ENCODE data around the gene FRS2.

The FRS2 gene

GRCh38 chr12:69546693-69547438 lies 76.7 kb downstream of the FRS2 start:
- FAIRE-seq (no peak), DNase-seq (ENCODE audit: insufficient read length) (no peak)
- TF ChIP-seq POLR2AphosphoS5 (IDR thresholded peaks at IDR 0.05; ENCODE audit: low read depth, low read length), result no peak

- FAIRE-seq, result no peak
- no peak for DNase-seq (ENCODE audit: insufficient read length)
- no peak for TF ChIP-seq POLR2A (IDR thresholded peaks at IDR 0.05; ENCODE audit: low read depth, low read length)
- TF ChIP-seq POLR2AphosphoS5 (IDR thresholded peaks at IDR 0.05; ENCODE audit: low read depth, low read length), result no peak
- no peak for TF ChIP-seq TAF1 (IDR thresholded peaks at IDR 0.05; ENCODE audit: borderline replicate concordance, low read depth, low read length)
Measured at GRCh38 chr12:69548687-69549086, 78.5 kb downstream of the FRS2 start.

- TF ChIP-seq TAF1 (IDR thresholded peaks at IDR 0.05; ENCODE audit: borderline replicate concordance, low read depth, low read length) (no peak), POLR2A (IDR thresholded peaks at IDR 0.05; ENCODE audit: low read depth, low read length) (no peak), POLR2AphosphoS5 (IDR thresholded peaks at IDR 0.05; ENCODE audit: low read depth, low read length) (no peak)
- DNase-seq (ENCODE audit: insufficient read length), result no peak
- no peak for FAIRE-seq
Measured at GRCh38 chr12:69550569-69551350, 80.6 kb downstream of the FRS2 start.

GRCh38 chr12:69553628-69554248 lies 83.5 kb downstream of the FRS2 start:
- no peak for TF ChIP-seq TAF1 (IDR thresholded peaks at IDR 0.05; ENCODE audit: borderline replicate concordance, low read depth, low read length)
- TF ChIP-seq POLR2AphosphoS5 (IDR thresholded peaks at IDR 0.05; ENCODE audit: low read depth, low read length), result no peak
- no peak for TF ChIP-seq POLR2A (IDR thresholded peaks at IDR 0.05; ENCODE audit: low read depth, low read length)
- FAIRE-seq, result no peak
- DNase-seq (ENCODE audit: insufficient read length), result no peak

DNA sequence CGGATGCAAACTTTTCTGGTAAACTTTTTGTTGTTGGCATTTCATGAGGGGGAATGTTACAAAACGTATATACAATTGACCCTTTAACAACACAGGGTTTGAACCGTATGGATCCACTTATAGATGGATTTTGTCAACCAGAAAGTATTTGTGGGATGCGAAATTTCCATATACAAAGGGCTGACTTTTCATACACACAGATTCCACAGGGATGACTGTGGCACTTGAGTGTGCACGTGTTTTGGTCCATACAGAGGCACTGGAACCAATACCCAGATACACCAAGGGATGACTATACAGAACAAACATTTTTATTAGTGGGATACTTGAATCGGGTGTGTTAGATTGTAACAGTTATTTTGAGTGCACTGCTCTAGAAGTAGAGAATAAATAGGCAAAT lies 85.3 kb downstream of the FRS2 start:
- FAIRE-seq (no peak), DNase-seq (ENCODE audit: insufficient read length) (no peak)
- TF ChIP-seq TAF1 (IDR thresholded peaks at IDR 0.05; ENCODE audit: borderline replicate concordance, low read depth, low read length) (no peak), POLR2AphosphoS5 (IDR thresholded peaks at IDR 0.05; ENCODE audit: low read depth, low read length) (no peak), POLR2A (IDR thresholded peaks at IDR 0.05; ENCODE audit: low read depth, low read length) (no peak)

- FAIRE-seq, result no peak
- TF ChIP-seq TAF1 (IDR thresholded peaks at IDR 0.05; ENCODE audit: borderline replicate concordance, low read depth, low read length), result no peak
- no peak for DNase-seq (ENCODE audit: insufficient read length)
Measured at GRCh38 chr12:69556383-69556782, 86.2 kb downstream of the FRS2 start.

DNA sequence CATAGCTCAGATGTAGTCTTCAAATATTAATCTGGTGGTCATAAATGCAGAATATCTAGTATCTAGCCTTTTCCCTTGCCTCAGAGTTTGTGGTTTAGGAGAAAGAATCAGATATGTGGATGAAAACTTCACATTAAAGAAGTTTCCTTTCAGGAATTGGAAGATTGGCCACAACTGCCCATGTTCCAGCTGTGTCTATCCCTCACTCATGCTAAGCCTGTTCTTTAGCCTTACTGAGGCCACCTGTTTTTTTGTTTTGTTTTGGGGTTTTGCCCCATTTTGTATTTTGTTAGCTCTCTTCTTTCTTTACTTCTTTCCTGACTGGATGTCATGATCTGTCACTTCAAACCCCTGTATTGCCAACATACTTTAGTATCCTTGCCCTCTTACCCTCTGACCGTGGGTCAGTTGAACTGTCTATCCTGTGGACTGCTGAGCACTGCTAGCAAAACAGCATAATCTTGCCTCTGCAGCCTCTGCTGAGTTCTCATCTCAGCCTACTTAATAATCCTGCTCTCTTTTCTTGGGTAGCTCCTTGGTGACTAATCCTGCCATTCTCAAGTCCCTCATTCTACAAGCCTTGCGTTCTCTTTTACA lies 93.1 kb downstream of the FRS2 start:
- TF ChIP-seq POLR2A (IDR thresholded peaks at IDR 0.05; ENCODE audit: low read depth, low read length) (no peak), TAF1 (IDR thresholded peaks at IDR 0.05; ENCODE audit: borderline replicate concordance, low read depth, low read length) (no peak), POLR2AphosphoS5 (IDR thresholded peaks at IDR 0.05; ENCODE audit: low read depth, low read length) (no peak)
- FAIRE-seq (no peak), DNase-seq (ENCODE audit: insufficient read length) (no peak)

GRCh38 chr12:69566603-69567002 lies 96.4 kb downstream of the FRS2 start:
- TF ChIP-seq TAF1 (IDR thresholded peaks at IDR 0.05; ENCODE audit: borderline replicate concordance, low read depth, low read length) (no peak), POLR2AphosphoS5 (IDR thresholded peaks at IDR 0.05; ENCODE audit: low read depth, low read length) (no peak)
- DNase-seq (ENCODE audit: insufficient read length) (no peak), FAIRE-seq (no peak)

- no peak for FAIRE-seq
- TF ChIP-seq POLR2AphosphoS5 (IDR thresholded peaks at IDR 0.05; ENCODE audit: low read depth, low read length) (no peak), TAF1 (IDR thresholded peaks at IDR 0.05; ENCODE audit: borderline replicate concordance, low read depth, low read length) (no peak), POLR2A (IDR thresholded peaks at IDR 0.05; ENCODE audit: low read depth, low read length) (no peak)
- no peak for DNase-seq (ENCODE audit: insufficient read length)
Measured at GRCh38 chr12:69569236-69569635, 99.0 kb downstream of the FRS2 start.

DNA sequence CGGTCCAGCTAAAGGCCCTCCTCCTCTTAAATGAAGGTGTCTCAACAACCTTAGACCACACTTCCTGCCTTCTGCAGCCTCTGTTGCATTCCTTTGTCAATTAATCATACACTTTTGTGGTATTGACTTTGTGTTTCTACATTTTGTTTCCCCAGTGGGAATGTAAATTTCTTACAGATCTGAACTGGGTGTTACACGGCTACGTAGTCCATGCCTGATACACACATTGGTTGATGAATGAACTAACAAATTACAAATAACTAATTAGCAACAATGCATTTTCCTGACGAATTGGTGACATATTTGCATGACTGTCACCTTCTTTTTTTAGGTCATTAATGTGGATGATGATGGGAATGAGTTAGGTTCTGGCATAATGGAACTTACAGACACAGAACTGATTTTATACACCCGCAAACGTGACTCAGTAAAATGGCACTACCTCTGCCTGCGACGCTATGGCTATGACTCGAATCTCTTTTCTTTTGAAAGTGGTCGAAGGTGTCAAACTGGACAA lies 99.9 kb downstream of the FRS2 start:
- TF ChIP-seq TAF1 (IDR thresholded peaks at IDR 0.05; ENCODE audit: borderline replicate concordance, low read depth, low read length), result no peak
- no peak for TF ChIP-seq POLR2A (IDR thresholded peaks at IDR 0.05; ENCODE audit: low read depth, low read length)
- TF ChIP-seq POLR2AphosphoS5 (IDR thresholded peaks at IDR 0.05; ENCODE audit: low read depth, low read length), result no peak
- no peak for FAIRE-seq
- DNase-seq (ENCODE audit: insufficient read length), result no peak

DNA sequence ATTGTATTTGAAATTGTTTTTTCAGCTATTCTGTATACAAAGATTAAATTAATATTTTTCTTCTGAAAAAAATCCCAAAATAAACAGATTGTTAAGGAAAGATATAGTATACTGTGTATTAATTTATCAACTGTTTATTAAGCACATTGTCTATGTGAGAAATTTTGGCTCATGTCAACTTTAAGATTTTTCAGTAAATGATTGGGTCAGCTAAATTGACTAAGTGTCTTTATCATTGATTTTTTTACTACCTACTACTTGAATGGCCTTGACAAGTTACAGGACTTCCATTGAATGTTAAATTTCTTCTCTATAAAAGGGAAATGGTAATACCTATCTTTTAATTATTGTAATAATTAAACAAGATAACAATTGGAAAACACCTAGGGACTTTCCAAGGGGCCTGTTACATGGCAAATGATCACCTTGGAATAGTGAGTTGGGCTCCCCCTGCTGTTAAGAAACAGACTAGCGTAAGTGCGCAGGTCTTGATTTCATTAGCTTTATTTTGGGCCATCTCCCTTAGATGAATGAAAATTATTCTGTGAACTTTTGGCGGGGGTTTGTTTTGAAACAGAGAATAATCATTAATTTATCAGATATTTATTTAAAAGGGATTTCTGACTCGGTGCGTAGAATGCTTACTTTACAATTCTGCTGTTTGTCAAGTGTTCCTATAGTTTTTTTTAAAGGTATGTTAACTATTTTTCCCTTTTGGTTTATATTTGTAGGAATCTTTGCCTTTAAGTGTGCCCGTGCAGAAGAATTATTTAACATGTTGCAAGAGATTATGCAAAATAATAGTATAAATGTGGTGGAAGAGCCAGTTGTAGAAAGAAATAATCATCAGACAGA lies 100.6 kb downstream of the FRS2 start:
- no peak for TF ChIP-seq POLR2AphosphoS5 (IDR thresholded peaks at IDR 0.05; ENCODE audit: low read depth, low read length)
- TF ChIP-seq TAF1 (IDR thresholded peaks at IDR 0.05; ENCODE audit: borderline replicate concordance, low read depth, low read length), result no peak
- TF ChIP-seq POLR2A (IDR thresholded peaks at IDR 0.05; ENCODE audit: low read depth, low read length), result no peak
- DNase-seq (ENCODE audit: insufficient read length) (no peak), FAIRE-seq (peak; percentile 77)

All from GM12892 (cell line).